Measurements from ENCODE around the gene GGTLC2.
"Not testable (repeated sequence)": the region's sequence is repeated elsewhere in the genome, so short reads cannot be mapped to it uniquely, and the experiment has no call there.

GGTLC2 gene

DNA sequence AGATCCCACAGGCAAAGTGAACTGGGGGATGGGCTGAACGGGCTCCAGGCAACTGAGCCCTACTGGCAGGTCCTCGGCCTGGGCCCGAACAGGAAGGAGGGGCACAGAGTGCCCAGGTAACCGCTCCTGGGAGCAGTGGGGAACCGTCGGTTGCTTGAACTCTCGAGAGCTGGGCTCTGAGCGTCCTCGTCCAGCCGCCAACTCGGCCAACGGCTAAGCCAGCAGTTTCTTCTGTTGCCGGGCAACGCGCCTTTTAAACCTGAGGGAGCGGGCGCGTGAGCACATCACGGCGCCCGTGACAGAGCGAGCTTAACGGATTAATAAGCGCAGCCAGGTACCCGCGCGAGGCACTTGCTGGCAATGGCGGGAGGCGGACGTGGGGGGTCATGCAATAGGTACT is at the start of gene GGTLC2:
GGTLC2 (plus strand) TSS at position 301 of the 400 bp plus-strand sequence. CDS start 1,732 bp downstream, outside the sequence.
- not testable (repeated sequence) for H2AFZ ChIP-seq (ENCODE audit: low read depth, low read length); H3K9me3 ChIP-seq (ENCODE audit: insufficient read depth, low read length); H3K79me2 ChIP-seq (ENCODE audit: low read length); H3K4me1 ChIP-seq (ENCODE audit: low read length); H3K27ac ChIP-seq (ENCODE audit: low read length); H3K4me2 ChIP-seq (ENCODE audit: low read length); H3K27me3 ChIP-seq (ENCODE audit: low read depth, low read length); H4K20me1 ChIP-seq (ENCODE audit: insufficient read depth, low read length); H3K36me3 ChIP-seq (replicated peaks; ENCODE audit: low read depth, low read length); H3K4me3 ChIP-seq (ENCODE audit: low read length); H3K9ac ChIP-seq (ENCODE audit: low read length)

DNA sequence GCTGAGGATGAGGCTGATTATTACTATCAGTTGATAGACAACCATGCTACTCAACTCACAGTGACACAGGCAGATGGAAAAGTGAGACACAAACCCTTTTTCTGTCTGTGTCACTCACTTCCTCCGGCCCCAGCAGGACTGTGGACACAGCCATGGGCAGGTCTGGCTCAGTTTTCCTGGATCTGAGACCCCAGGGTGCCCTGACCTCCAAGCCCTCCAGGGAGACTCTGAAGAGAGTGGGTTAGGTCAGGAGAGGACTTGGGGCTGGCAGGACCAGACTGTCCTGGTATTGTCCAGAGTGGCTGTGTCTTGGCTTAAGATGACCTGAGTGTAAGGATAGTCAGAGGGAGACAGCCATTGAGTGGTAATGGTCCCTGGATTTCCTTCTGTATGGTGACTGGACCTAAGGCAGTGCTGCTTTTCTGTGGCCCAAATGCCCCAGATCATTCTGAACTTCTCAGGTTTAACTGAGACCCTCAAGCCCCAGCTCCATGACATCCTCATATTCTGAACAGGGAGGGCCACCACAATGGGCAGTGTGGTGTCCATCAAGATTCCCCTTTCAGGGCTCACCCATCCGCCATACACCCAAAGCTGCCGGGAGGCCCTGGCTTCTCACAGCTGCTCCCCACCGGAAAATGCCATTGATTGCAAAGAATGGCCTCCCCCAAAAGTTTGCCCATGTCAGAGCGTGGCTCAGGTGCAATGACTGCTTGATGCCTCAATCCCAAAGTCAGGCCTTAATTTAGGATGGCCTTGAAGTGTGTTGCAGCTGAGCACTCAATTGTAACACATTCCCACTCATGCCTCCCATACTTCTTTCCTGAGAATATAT is 49.2 kb upstream of the GGTLC2 start:
- no peaks in the 10 kb centered on the region for H3K79me2 ChIP-seq (ENCODE audit: low read length)
- TF ChIP-seq, protein P1, sequence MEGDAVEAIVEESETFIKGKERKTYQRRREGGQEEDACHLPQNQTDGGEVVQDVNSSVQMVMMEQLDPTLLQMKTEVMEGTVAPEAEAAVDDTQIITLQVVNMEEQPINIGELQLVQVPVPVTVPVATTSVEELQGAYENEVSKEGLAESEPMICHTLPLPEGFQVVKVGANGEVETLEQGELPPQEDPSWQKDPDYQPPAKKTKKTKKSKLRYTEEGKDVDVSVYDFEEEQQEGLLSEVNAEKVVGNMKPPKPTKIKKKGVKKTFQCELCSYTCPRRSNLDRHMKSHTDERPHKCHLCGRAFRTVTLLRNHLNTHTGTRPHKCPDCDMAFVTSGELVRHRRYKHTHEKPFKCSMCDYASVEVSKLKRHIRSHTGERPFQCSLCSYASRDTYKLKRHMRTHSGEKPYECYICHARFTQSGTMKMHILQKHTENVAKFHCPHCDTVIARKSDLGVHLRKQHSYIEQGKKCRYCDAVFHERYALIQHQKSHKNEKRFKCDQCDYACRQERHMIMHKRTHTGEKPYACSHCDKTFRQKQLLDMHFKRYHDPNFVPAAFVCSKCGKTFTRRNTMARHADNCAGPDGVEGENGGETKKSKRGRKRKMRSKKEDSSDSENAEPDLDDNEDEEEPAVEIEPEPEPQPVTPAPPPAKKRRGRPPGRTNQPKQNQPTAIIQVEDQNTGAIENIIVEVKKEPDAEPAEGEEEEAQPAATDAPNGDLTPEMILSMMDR (IDR thresholded peaks at IDR 0.05; ENCODE audit: low read depth, low read length), result no peak
- no peak for TF ChIP-seq EZH2phosphoT487 (IDR thresholded peaks at IDR 0.05; ENCODE audit: low read depth)
- H3K27me3 ChIP-seq (ENCODE audit: low read depth, low read length), result no peaks in the 10 kb centered on the region

DNA sequence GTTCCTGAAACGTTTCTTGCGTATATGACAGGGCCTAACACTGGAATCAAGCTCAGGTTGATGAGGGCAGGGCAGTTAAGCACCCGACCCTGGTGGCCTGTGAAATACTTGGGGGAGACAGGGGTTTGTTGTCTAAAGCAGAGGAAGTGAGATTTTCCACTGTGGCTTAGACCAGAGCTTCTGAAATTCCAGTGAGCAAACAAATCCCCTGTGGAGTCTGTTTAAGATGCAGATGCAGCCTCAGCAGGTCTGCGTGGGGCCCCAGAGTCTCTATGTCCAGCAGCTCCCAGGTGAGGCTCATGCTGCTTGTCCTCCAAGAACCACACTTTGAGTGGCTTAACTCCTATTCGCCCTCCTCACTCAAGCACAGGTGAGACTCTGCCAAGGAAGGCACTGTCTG is 46.3 kb upstream of the GGTLC2 start:
- Histone ChIP-seq H3K27me3 (ENCODE audit: low read depth, low read length) (no peaks in the 10 kb centered on the region), H3K36me3 (replicated peaks; ENCODE audit: low read depth, low read length) (no peaks in the 10 kb centered on the region), H3K9ac (ENCODE audit: low read length) (no peak overlapping the region), H2AFZ (ENCODE audit: low read depth, low read length) (no peak overlapping the region), H3K4me2 (ENCODE audit: low read length) (no peak overlapping the region), H4K20me1 (ENCODE audit: insufficient read depth, low read length) (no peaks in the 10 kb centered on the region), H3K79me2 (ENCODE audit: low read length) (no peaks in the 10 kb centered on the region), H3K9me3 (ENCODE audit: insufficient read depth, low read length) (no peaks in the 10 kb centered on the region), H3K27ac (ENCODE audit: low read length) (no peak overlapping the region), H3K4me3 (ENCODE audit: low read length) (no peak overlapping the region), H3K4me1 (ENCODE audit: low read length) (peaks cover 17% of the 10 kb centered on the region)
- TF ChIP-seq, protein P1 (IDR thresholded peaks at IDR 0.05; ENCODE audit: low read depth, low read length), result no peak
- no peak for TF ChIP-seq EZH2phosphoT487 (IDR thresholded peaks at IDR 0.05; ENCODE audit: low read depth)

More for the DNA sequence above, 49.2 kb upstream of the GGTLC2 start:
- Histone ChIP-seq H3K9me3 (ENCODE audit: insufficient read depth, low read length) (no peaks in the 10 kb centered on the region), H4K20me1 (ENCODE audit: insufficient read depth, low read length) (no peaks in the 10 kb centered on the region), H3K27ac (ENCODE audit: low read length) (no peak overlapping the region), H2AFZ (ENCODE audit: low read depth, low read length) (no peak overlapping the region), H3K4me2 (ENCODE audit: low read length) (no peak overlapping the region), H3K36me3 (replicated peaks; ENCODE audit: low read depth, low read length) (no peaks in the 10 kb centered on the region), H3K4me1 (ENCODE audit: low read length) (peaks cover 17% of the 10 kb centered on the region), H3K9ac (ENCODE audit: low read length) (no peak overlapping the region), H3K4me3 (ENCODE audit: low read length) (no peak overlapping the region)

DNA sequence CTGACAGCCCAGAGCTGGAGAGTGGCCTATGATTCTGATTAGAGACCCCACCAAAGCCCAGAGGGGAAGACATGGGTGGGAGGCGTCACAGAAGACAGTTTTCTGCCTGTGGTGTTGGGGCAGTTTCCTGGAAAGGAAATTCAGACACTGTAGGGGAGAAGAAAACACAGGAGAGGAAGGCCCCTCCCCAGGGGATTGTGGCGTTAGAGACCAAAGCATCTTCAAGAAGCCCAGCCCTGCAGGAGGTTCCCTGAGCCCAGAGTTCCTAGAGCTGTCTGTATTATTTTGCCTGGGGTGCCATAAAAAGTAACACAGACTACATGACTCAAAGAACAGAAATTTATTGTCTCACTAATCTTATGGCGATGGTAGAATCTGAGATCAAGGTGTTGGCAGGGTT is 45.2 kb upstream of the GGTLC2 start:
- peaks cover 17% of the 10 kb centered on the region for H3K4me1 ChIP-seq (ENCODE audit: low read length)
- H4K20me1 ChIP-seq (ENCODE audit: insufficient read depth, low read length), result no peaks in the 10 kb centered on the region
- H3K79me2 ChIP-seq (ENCODE audit: low read length), result no peaks in the 10 kb centered on the region
- no peaks in the 10 kb centered on the region for H3K36me3 ChIP-seq (replicated peaks; ENCODE audit: low read depth, low read length)
- no peaks in the 10 kb centered on the region for H3K9me3 ChIP-seq (ENCODE audit: insufficient read depth, low read length)
- TF ChIP-seq EZH2phosphoT487 (IDR thresholded peaks at IDR 0.05; ENCODE audit: low read depth), result no peak
- TF ChIP-seq, protein P1 (IDR thresholded peaks at IDR 0.05; ENCODE audit: low read depth, low read length), result no peak
- H3K9ac ChIP-seq (ENCODE audit: low read length), result no peak overlapping the region
- H2AFZ ChIP-seq (ENCODE audit: low read depth, low read length), result no peak overlapping the region
- H3K27ac ChIP-seq (ENCODE audit: low read length), result no peak overlapping the region
- H3K27me3 ChIP-seq (ENCODE audit: low read depth, low read length), result no peaks in the 10 kb centered on the region
- no peak overlapping the region for H3K4me2 ChIP-seq (ENCODE audit: low read length)
- no peak overlapping the region for H3K4me3 ChIP-seq (ENCODE audit: low read length)
